ENCODE data around the gene TCN2. TPM values are rescaled to one million over a fixed set of nuclear protein-coding genes. Genes with fewer than 3 reads are reported as not detected.
A peak's percentile ranks its signal among the peaks of the same experiment; 100 is the strongest.
"Not testable (repeated sequence)": the region's sequence is repeated elsewhere in the genome, so short reads cannot be mapped to it uniquely, and the experiment has no call there.

The TCN2 gene
- total RNA-seq, 1 donor from 2014 or later: 22.3 TPM

DNA sequence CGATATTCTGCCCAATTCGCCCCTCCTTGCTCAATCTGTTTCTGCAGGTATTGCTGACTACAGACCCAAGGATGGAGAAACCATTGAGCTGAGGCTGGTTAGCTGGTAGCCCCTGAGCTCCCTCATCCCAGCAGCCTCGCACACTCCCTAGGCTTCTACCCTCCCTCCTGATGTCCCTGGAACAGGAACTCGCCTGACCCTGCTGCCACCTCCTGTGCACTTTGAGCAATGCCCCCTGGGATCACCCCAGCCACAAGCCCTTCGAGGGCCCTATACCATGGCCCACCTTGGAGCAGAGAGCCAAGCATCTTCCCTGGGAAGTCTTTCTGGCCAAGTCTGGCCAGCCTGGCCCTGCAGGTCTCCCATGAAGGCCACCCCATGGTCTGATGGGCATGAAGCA lies 19.4 kb downstream of the TCN2 start:
- H3K27me3 Mint-ChIP-seq: no peaks in the 10 kb centered on the region
- H3K9me3 Mint-ChIP-seq (ENCODE audit: low read depth): no peaks in the 10 kb centered on the region
- H3K4me3 Mint-ChIP-seq (ENCODE audit: low read depth): no peak overlapping the region
- H3K36me3 Mint-ChIP-seq (ENCODE audit: insufficient read depth): peaks cover 4% of the 10 kb centered on the region
- no peak overlapping the region for H3K27ac Mint-ChIP-seq
- H3K4me1 Mint-ChIP-seq (ENCODE audit: low read depth): no peaks in the 10 kb centered on the region
- TF ChIP-seq, protein P1, sequence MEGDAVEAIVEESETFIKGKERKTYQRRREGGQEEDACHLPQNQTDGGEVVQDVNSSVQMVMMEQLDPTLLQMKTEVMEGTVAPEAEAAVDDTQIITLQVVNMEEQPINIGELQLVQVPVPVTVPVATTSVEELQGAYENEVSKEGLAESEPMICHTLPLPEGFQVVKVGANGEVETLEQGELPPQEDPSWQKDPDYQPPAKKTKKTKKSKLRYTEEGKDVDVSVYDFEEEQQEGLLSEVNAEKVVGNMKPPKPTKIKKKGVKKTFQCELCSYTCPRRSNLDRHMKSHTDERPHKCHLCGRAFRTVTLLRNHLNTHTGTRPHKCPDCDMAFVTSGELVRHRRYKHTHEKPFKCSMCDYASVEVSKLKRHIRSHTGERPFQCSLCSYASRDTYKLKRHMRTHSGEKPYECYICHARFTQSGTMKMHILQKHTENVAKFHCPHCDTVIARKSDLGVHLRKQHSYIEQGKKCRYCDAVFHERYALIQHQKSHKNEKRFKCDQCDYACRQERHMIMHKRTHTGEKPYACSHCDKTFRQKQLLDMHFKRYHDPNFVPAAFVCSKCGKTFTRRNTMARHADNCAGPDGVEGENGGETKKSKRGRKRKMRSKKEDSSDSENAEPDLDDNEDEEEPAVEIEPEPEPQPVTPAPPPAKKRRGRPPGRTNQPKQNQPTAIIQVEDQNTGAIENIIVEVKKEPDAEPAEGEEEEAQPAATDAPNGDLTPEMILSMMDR (IDR thresholded peaks at IDR 0.05; ENCODE audit: unreplicated experiment): no peak
- no peak for DNase-seq (ENCODE audit: low spot score, unreplicated experiment)

GRCh38 chr22:30627471-30627870 lies 20.5 kb downstream of the TCN2 start:
- H3K9me3 Mint-ChIP-seq (ENCODE audit: low read depth): no peaks in the 10 kb centered on the region
- DNase-seq (ENCODE audit: low spot score, unreplicated experiment): no peak
- TF ChIP-seq, protein P1 (IDR thresholded peaks at IDR 0.05; ENCODE audit: unreplicated experiment): no peak
- no peak overlapping the region for H3K27ac Mint-ChIP-seq
- H3K4me1 Mint-ChIP-seq (ENCODE audit: low read depth): no peaks in the 10 kb centered on the region
- H3K27me3 Mint-ChIP-seq: no peaks in the 10 kb centered on the region
- H3K4me3 Mint-ChIP-seq (ENCODE audit: low read depth): no peak overlapping the region
- peaks cover 2% of the 10 kb centered on the region for H3K36me3 Mint-ChIP-seq (ENCODE audit: insufficient read depth)

- Mint-ChIP-seq H3K27ac (no peak overlapping the region), H3K9me3 (ENCODE audit: low read depth) (no peaks in the 10 kb centered on the region), H3K36me3 (ENCODE audit: insufficient read depth) (no peaks in the 10 kb centered on the region), H3K27me3 (no peaks in the 10 kb centered on the region), H3K4me1 (ENCODE audit: low read depth) (no peaks in the 10 kb centered on the region), H3K4me3 (ENCODE audit: low read depth) (no peak overlapping the region)
- TF ChIP-seq, protein P1 (IDR thresholded peaks at IDR 0.05; ENCODE audit: unreplicated experiment): no peak
- no peak for DNase-seq (ENCODE audit: low spot score, unreplicated experiment)
Observed at GRCh38 chr22:30628491-30628890, 21.5 kb downstream of the TCN2 start.

- not testable (repeated sequence) for DNase-seq (ENCODE audit: low spot score, unreplicated experiment); H3K9me3 Mint-ChIP-seq (ENCODE audit: low read depth); H3K4me3 Mint-ChIP-seq (ENCODE audit: low read depth); H3K27me3 Mint-ChIP-seq; H3K27ac Mint-ChIP-seq; H3K4me1 Mint-ChIP-seq (ENCODE audit: low read depth); H3K36me3 Mint-ChIP-seq (ENCODE audit: insufficient read depth)
Observed at GRCh38 chr22:30631469-30631868, 24.5 kb downstream of the TCN2 start.

- TF ChIP-seq, protein P1 (IDR thresholded peaks at IDR 0.05; ENCODE audit: unreplicated experiment): peak; percentile 97
- Mint-ChIP-seq H3K36me3 (ENCODE audit: insufficient read depth) (peaks cover 3% of the 10 kb centered on the region), H3K27me3 (no peaks in the 10 kb centered on the region), H3K27ac (no peak overlapping the region), H3K9me3 (ENCODE audit: low read depth) (no peaks in the 10 kb centered on the region), H3K4me3 (ENCODE audit: low read depth) (peak overlapping the region; percentile 61), H3K4me1 (ENCODE audit: low read depth) (peaks cover 5% of the 10 kb centered on the region)
- DNase-seq (ENCODE audit: low spot score, unreplicated experiment): peak; percentile 72
Observed at GRCh38 chr22:30634471-30635233, 27.7 kb downstream of the TCN2 start.
